A673 (cell line): ENCODE data around the gene RBM8A. TPM values are rescaled to one million over a fixed set of nuclear protein-coding genes. Genes with fewer than 3 reads are reported as not detected.
A peak's percentile ranks its signal among the peaks of the same experiment; 100 is the strongest.

Experiments
- BruUV-seq: library from RNA; stranded (reverse); fragments of 400-500 nt; replicated peaks from 2 replicates; lab custom pipeline; 2021; lab: Mats Ljungman, UMichigan
- CTCF ChIA-PET: fragments of 300-600 bp; sonication (Branson Sonifier 250); formaldehyde crosslinking; loops from one replicate; lab custom pipeline; 2022; ENCODE audit warnings: antibody characterized with exemption; lab: Charles Lee
- POLR2A ChIA-PET: fragments of 300-600 bp; sonication (Branson Sonifier 250); formaldehyde crosslinking; loops from one replicate; lab custom pipeline; 2022; ENCODE audit warnings: antibody characterized with exemption; ENCODE audit not compliant: low non-redundant PET; lab: Charles Lee
- DNase-seq: peaks from one replicate; pipeline ENCODE4 v3.0.0-alpha.2; 2015; ENCODE audit warnings: low spot score
- H3K27ac ChIP-seq: fragments of 200-600 bp; sonication (generic); 2 replicates; pipeline ENCODE4 v1.5.1; 2016; ENCODE audit warnings: mixed run types, low read depth, mild to moderate bottlenecking, mixed read lengths, antibody characterized with exemption, low read length; ENCODE audit not compliant: poor library complexity, severe bottlenecking
- H3K27me3 ChIP-seq: fragments of 200-600 bp; sonication (generic); replicated peaks from 2 replicates; pipeline ENCODE4 v1.6.1; 2017; ENCODE audit warnings: mixed run types, low read depth, mild to moderate bottlenecking, mixed read lengths, antibody characterized with exemption, low read length; ENCODE audit not compliant: insufficient read depth, poor library complexity
- H3K36me3 ChIP-seq: fragments of 200-600 bp; sonication (generic); 2 replicates; pipeline ENCODE4 v1.6.1; 2016; ENCODE audit warnings: mixed run types, mild to moderate bottlenecking, mixed read lengths, antibody characterized with exemption, low read length; ENCODE audit not compliant: insufficient read depth, poor library complexity, severe bottlenecking
- H3K4me1 ChIP-seq: fragments of 200-600 bp; sonication (generic); 2 replicates; pipeline ENCODE4 v1.6.1; 2017; ENCODE audit warnings: mixed run types, mild to moderate bottlenecking, mixed read lengths, antibody characterized with exemption, low read length; ENCODE audit not compliant: insufficient read depth, poor library complexity, severe bottlenecking
- H3K4me3 ChIP-seq: fragments of 200-600 bp; sonication (generic); 2 replicates; pipeline ENCODE4 v1.5.1; 2016; ENCODE audit warnings: low read depth, mixed run types, mild to moderate bottlenecking, mixed read lengths, low read length; ENCODE audit not compliant: poor library complexity, severe bottlenecking
- H3K9me3 ChIP-seq: fragments of 200-600 bp; sonication (generic); 2 replicates; pipeline ENCODE4 v1.6.1; 2016; ENCODE audit warnings: mixed run types, low read depth, mild to moderate bottlenecking, mixed read lengths, antibody characterized with exemption, low read length; ENCODE audit not compliant: poor library complexity, severe bottlenecking
- EZH2 ChIP-seq: fragments of 200-600 bp; sonication (generic); IDR thresholded peaks from 2 replicates; pipeline ENCODE4 v1.6.1; 2017; ENCODE audit warnings: borderline replicate concordance, low read depth, mild to moderate bottlenecking, mixed read lengths, antibody characterized with exemption, low read length; ENCODE audit not compliant: poor library complexity, severe bottlenecking
- intact Hi-C: fragments of 100-400 bp; cut with micrococcal nuclease; formaldehyde crosslinking; loops from one replicate; pipeline ENCODE4 v1.10.0; 2022; ENCODE audit not compliant: unreplicated experiment
- total RNA-seq: library from RNA; stranded (reverse); gene quantifications from 2 replicates; pipeline ENCODE4 v1.2.3, GENCODE V29; 2021
- TF ChIP-seq, protein P1 (sequence below): fragments of 300-800, 200-600 bp; sonication (generic); conservative IDR thresholded peaks from 2 replicates; pipeline ENCODE4 v1.5.1; 2017; ENCODE audit warnings: low read depth, mild to moderate bottlenecking, antibody characterized with exemption, low read length, moderate library complexity, mixed read lengths

The RBM8A gene
- total RNA-seq, 1 experiment from 2014 or later: 276 TPM

DNA sequence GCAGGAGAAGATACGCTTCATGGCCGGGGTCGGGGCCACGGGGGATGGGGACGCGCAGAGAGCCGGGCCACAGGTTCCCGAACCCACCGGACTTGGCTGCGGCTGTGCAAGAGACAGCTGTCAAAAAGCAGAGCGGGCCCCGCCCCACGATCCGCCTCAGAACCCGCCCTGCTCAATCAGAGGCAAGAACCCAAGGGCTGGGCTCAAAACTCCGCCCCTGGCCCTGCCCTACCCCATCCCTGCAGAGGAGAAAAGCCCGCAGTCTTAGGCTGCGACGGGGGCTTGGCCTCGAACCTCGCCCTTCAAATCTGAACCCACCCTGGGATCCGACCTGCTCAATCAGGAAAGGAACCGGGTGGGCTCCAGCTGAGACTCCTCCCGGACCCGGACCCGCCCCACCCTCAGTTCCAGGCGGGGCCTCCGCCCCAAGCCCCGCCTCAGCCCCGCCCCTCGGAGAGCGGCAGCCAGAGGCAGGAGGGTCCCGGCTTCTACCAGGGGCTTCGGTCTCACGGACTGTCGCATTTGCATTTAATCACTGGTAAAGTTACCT, 41.5 kb downstream of the RBM8A start, which contains the start of gene ANKRD35:
Gene ANKRD35 (minus strand): TSS at position 129 of the 550 bp plus-strand sequence. CDS start 108 bp downstream, at position 21.
- TF ChIP-seq, protein P1, sequence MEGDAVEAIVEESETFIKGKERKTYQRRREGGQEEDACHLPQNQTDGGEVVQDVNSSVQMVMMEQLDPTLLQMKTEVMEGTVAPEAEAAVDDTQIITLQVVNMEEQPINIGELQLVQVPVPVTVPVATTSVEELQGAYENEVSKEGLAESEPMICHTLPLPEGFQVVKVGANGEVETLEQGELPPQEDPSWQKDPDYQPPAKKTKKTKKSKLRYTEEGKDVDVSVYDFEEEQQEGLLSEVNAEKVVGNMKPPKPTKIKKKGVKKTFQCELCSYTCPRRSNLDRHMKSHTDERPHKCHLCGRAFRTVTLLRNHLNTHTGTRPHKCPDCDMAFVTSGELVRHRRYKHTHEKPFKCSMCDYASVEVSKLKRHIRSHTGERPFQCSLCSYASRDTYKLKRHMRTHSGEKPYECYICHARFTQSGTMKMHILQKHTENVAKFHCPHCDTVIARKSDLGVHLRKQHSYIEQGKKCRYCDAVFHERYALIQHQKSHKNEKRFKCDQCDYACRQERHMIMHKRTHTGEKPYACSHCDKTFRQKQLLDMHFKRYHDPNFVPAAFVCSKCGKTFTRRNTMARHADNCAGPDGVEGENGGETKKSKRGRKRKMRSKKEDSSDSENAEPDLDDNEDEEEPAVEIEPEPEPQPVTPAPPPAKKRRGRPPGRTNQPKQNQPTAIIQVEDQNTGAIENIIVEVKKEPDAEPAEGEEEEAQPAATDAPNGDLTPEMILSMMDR: no peak
- TF ChIP-seq EZH2: no peak
- peak; percentile 90 for DNase-seq
- H3K9me3 ChIP-seq: no peaks in the 10 kb centered on the region
- no peak within 1 kb of the TSS for H3K27ac ChIP-seq
- peaks cover 2% of the 10 kb centered on the region for H3K4me1 ChIP-seq
- no TSS peak for BruUV-seq
- ChIA-PET CTCF (no interaction called here), POLR2A (interaction anchor here (0.7 kb wide), 1 partner anchor 41 kb away, joined by 7 read pairs; the partner anchor contains the start of gene NUDT17)
- intact Hi-C loops: loop anchor here (5.0 kb wide), 1 partner anchor 34 kb away; no protein-coding TSS in a partner anchor
- no peaks in the 10 kb centered on the region for H3K36me3 ChIP-seq
- peaks cover 22% of the 10 kb centered on the region for H3K27me3 ChIP-seq
- peak within 1 kb of the TSS; percentile 69 for H3K4me3 ChIP-seq

DNA sequence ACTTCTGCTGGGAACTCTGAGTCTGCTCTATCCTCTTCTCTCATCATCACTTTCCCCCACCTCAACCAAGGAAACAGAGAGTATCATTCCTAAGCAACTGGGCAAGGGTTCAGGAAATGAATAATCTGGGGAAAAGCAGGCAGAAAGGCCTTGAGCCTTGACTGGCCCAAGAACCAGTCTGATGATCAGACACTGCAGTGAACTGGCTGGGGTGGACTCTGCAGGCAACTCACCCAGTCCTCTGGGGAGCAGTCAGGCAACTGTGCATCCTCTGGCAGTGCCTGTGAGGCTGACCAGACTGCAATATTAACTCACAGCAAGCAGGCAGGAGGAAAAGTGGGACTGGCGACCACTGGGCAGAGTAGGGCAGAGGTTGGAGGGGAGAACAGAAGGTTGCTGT, 42.6 kb downstream of the RBM8A start:
- Histone ChIP-seq H3K4me3 (no peak overlapping the region), H3K9me3 (no peaks in the 10 kb centered on the region), H3K27ac (no peak overlapping the region), H3K4me1 (peaks cover 2% of the 10 kb centered on the region), H3K36me3 (no peaks in the 10 kb centered on the region), H3K27me3 (peaks cover 22% of the 10 kb centered on the region)
- DNase-seq: no peak
- POLR2A ChIA-PET: no interaction called here
- BruUV-seq: no TSS peak
- CTCF ChIA-PET: interaction anchor here (0.6 kb wide), 1 partner anchor 1651 kb away, joined by 3 read pairs; no protein-coding TSS in a partner anchor
- TF ChIP-seq EZH2: no peak
- TF ChIP-seq, protein P1: no peak
- intact Hi-C loops: loop anchor here (5.0 kb wide), 1 partner anchor 32 kb away; no protein-coding TSS in a partner anchor

DNA sequence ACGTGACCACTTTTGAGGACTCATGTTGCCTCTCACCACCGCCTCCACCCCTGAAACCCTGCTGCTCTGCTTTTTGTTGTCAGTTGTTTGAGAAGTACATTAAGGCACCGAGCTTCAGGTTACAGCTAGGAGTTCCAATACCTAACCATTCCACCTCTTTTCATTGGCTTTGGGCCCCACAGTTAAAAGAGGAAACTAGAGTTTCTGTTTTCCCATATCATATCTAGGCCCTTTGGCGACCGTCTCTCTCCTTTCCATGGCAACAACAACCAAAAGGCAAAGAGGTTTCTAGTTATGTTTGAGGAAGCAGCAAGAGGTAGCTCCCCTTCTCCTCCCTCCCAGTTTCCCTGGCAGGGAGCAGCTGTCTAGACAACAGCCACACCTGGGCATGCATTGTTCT, 47.5 kb downstream of the RBM8A start:
- TF ChIP-seq, protein P1: no peak
- no peak for TF ChIP-seq EZH2
- no TSS peak for BruUV-seq
- DNase-seq: no peak
- POLR2A ChIA-PET: interaction anchor here (0.6 kb wide), 1 partner anchor 35 kb away, joined by 4 read pairs; the partner anchor contains the start of gene NUDT17
- Histone ChIP-seq H3K9me3 (no peaks in the 10 kb centered on the region), H3K27ac (no peak overlapping the region), H3K36me3 (no peaks in the 10 kb centered on the region), H3K4me1 (no peaks in the 10 kb centered on the region), H3K27me3 (peaks cover 15% of the 10 kb centered on the region), H3K4me3 (no peak overlapping the region)
- intact Hi-C loops: no loop called here
- CTCF ChIA-PET: interaction anchor here (0.6 kb wide), 1 partner anchor 36 kb away, joined by 3 read pairs; no protein-coding TSS in a partner anchor
